IMR-90 (cell line): Measurements from ENCODE around the gene NELL1. TPM values are rescaled to one million over a fixed set of nuclear protein-coding genes. Genes with fewer than 3 reads are reported as not detected.

Experiments used
- ATAC-seq: fragments of 200-7000 bp; cut with Tn5 transposase; 2 replicates; pipeline ENCODE4 v1.9.1; 2020; ENCODE audit warnings: low read depth, mild to moderate bottlenecking, moderate library complexity
- BruUV-seq: library from RNA; stranded (reverse); fragments of 400-500 nt; replicated peaks from 2 replicates; lab custom pipeline; 2021; lab: Mats Ljungman, UMichigan
- CTCF ChIA-PET: fragments of 300-600 bp; formaldehyde crosslinking; extraction: SDS; loops from one replicate; lab custom pipeline; 2021; ENCODE audit warnings: antibody characterized with exemption; lab: Yijun Ruan, JAX
- POLR2A ChIA-PET: fragments of 300-600 bp; sonication (Branson Sonifier 250); formaldehyde crosslinking; loops from one replicate; lab custom pipeline; 2022; ENCODE audit warnings: antibody characterized with exemption; ENCODE audit not compliant: unreplicated experiment; lab: Charles Lee
- DNase-seq: peaks from one replicate; pipeline ENCODE4 v3.0.0; 2013
- H2AFZ ChIP-seq: replicated peaks from 2 replicates; pipeline ENCODE3; 2013; ENCODE audit warnings: low read length, mild to moderate bottlenecking; ENCODE audit not compliant: poor library complexity
- H2AK5ac ChIP-seq: 2 replicates; pipeline ENCODE4 v1.6.1; 2013; ENCODE audit warnings: low read depth, low read length, inconsistent platforms
- H2AK9ac ChIP-seq: replicated peaks from 2 replicates; pipeline ENCODE3; 2013; ENCODE audit warnings: mild to moderate bottlenecking, low read depth, low read length, moderate library complexity; ENCODE audit not compliant: poor library complexity
- H2BK120ac ChIP-seq: 2 replicates; pipeline ENCODE4 v1.6.1; 2013; ENCODE audit warnings: low read depth, low read length, inconsistent platforms
- H2BK15ac ChIP-seq: 3 replicates; pipeline ENCODE4 v1.6.1; 2013; ENCODE audit warnings: low read depth, low read length, inconsistent platforms
- H2BK20ac ChIP-seq: 2 replicates; pipeline ENCODE4 v1.6.1; 2013; ENCODE audit warnings: low read depth, mild to moderate bottlenecking, inconsistent platforms, low read length, moderate library complexity
- H2BK5ac ChIP-seq: 2 replicates; pipeline ENCODE4 v1.6.1; 2013; ENCODE audit warnings: mild to moderate bottlenecking, low read depth, low read length, inconsistent platforms; ENCODE audit not compliant: poor library complexity, severe bottlenecking
- H3K14ac ChIP-seq: replicated peaks from 2 replicates; pipeline ENCODE4 v1.6.1; 2013; ENCODE audit warnings: low read depth, low read length, inconsistent platforms
- H3K18ac ChIP-seq: 2 replicates; pipeline ENCODE4 v1.6.1; 2013; ENCODE audit warnings: low read depth, low read length, control low read depth
- H3K23ac ChIP-seq: 2 replicates; pipeline ENCODE4 v1.6.1; 2013; ENCODE audit warnings: low read depth, low read length, inconsistent platforms
- H3K27ac ChIP-seq: 2 replicates; pipeline ENCODE4 v1.5.1; 2013; ENCODE audit warnings: mild to moderate bottlenecking, control low read depth, low read length; ENCODE audit not compliant: insufficient read depth
- H3K27me3 ChIP-seq: 2 replicates; pipeline ENCODE4 v1.6.1; 2013; ENCODE audit warnings: low read length; ENCODE audit not compliant: control insufficient read depth, insufficient read depth
- H3K36me3 ChIP-seq: 2 replicates; pipeline ENCODE4 v1.6.1; 2013; ENCODE audit warnings: low read length, mixed read lengths; ENCODE audit not compliant: control insufficient read depth, insufficient read depth
- H3K4ac ChIP-seq: 2 replicates; pipeline ENCODE4 v1.6.1; 2013; ENCODE audit warnings: low read depth, low read length, inconsistent platforms
- H3K4me1 ChIP-seq: 2 replicates; pipeline ENCODE4 v1.6.1; 2013; ENCODE audit warnings: low read length, mixed read lengths; ENCODE audit not compliant: control insufficient read depth, insufficient read depth
- H3K4me2 ChIP-seq: 2 replicates; pipeline ENCODE4 v1.6.1; 2013; ENCODE audit warnings: low read depth, mild to moderate bottlenecking, control low read depth, low read length, moderate library complexity
- H3K4me3 ChIP-seq: 2 replicates; pipeline ENCODE4 v1.5.1; 2013; ENCODE audit warnings: low read depth, mild to moderate bottlenecking, control low read depth, low read length, moderate library complexity; ENCODE audit not compliant: insufficient read depth
- H3K56ac ChIP-seq: 2 replicates; pipeline ENCODE4 v1.6.1; 2013; ENCODE audit warnings: low read length, inconsistent platforms; ENCODE audit not compliant: insufficient read depth; ENCODE audit errors: extremely low read depth
- H3K79me1 ChIP-seq, 2 experiments: 2 replicates each; pipeline ENCODE4 v1.6.1; 2013; ENCODE audit warnings: low read length in 2 of 2, inconsistent platforms in 1 of 2, low read depth in 1 of 2
- H3K9ac ChIP-seq: 2 replicates; pipeline ENCODE4 v1.6.1; 2013; ENCODE audit warnings: low read depth, low read length, control low read depth
- H3K9me1 ChIP-seq: 2 replicates; pipeline ENCODE4 v1.6.1; 2013; ENCODE audit warnings: low read length, inconsistent platforms; ENCODE audit not compliant: insufficient read depth
- H3K9me3 ChIP-seq: 2 replicates; pipeline ENCODE4 v1.6.1; 2013; ENCODE audit warnings: low read length; ENCODE audit not compliant: control insufficient read depth, insufficient read depth
- H4K20me1 ChIP-seq: 2 replicates; pipeline ENCODE4 v1.6.1; 2013; ENCODE audit warnings: low read length, inconsistent platforms; ENCODE audit not compliant: insufficient read depth
- H4K5ac ChIP-seq: 2 replicates; pipeline ENCODE4 v1.6.1; 2013; ENCODE audit warnings: mild to moderate bottlenecking, low read depth, low read length, control low read depth
- H4K8ac ChIP-seq, 2 experiments: 2 replicates each; pipeline ENCODE4 v1.6.1; 2013; ENCODE audit warnings: low read depth in 2 of 2, low read length in 2 of 2, control low read depth in 1 of 2, inconsistent platforms in 1 of 2
- H4K91ac ChIP-seq: 2 replicates; pipeline ENCODE4 v1.6.1; 2013; ENCODE audit warnings: low read depth, low read length, inconsistent platforms; ENCODE audit not compliant: insufficient read depth
- MAFK ChIP-seq: IDR thresholded peaks from 2 replicates; pipeline ENCODE4 v1.6.1; 2012; ENCODE audit warnings: low read depth, low read length, improper control_type of control experiment
- RAD21 ChIP-seq: IDR thresholded peaks from 2 replicates; pipeline ENCODE4 v1.6.1; 2012; ENCODE audit warnings: low read length, improper control_type of control experiment
- RFX5 ChIP-seq: IDR thresholded peaks from 2 replicates; pipeline ENCODE4 v1.8.0; 2012; ENCODE audit warnings: low read depth, mild to moderate bottlenecking, low read length, moderate library complexity
- USF2 ChIP-seq: fragments of 150-350 bp; IDR thresholded peaks from 2 replicates; pipeline ENCODE4 v1.6.1; 2017; ENCODE audit warnings: mild to moderate bottlenecking, antibody characterized with exemption, low read length, low read depth
- WGBS, 2 experiments: methylation state at CpG; one replicate each; pipeline versions ENCODE4 v1.1.5 to v1.1.7; 2013; ENCODE audit warnings: missing lambda C conversion rate in 2 of 2; ENCODE audit not compliant: insufficient read length in 1 of 2; ENCODE audit errors: extremely low coverage in 2 of 2; 5-methylcytosine and 5-hydroxymethylcytosine counted together
- dilution Hi-C: fragments of 300-500 bp; cut with HindIII; formaldehyde crosslinking; loops from one replicate; pipeline ENCODE4 v1.14.3; 2018; ENCODE audit warnings: low sequenced_read_pairs; ENCODE audit not compliant: unreplicated experiment
- in situ Hi-C: fragments of 300-500 bp; cut with MboI; formaldehyde crosslinking; loops from 3 replicates; pipeline ENCODE4 v1.14.3; 2019; ENCODE audit warnings: low sequenced_read_pairs, inconsistent platforms, mixed read lengths
- intact Hi-C: fragments of 100-400 bp; cut with micrococcal nuclease; formaldehyde crosslinking; loops from 2 replicates; pipeline ENCODE4 v1.10.0; 2022
- polyA plus RNA-seq, 3 experiments: library from polyadenylated mRNA; depleted of rRNA; stranded (reverse); fragments of >200 nt; gene quantifications; 2 replicates each; pipeline ENCODE4 v1.2.3, GENCODE V29; 2012; ENCODE audit warnings: low replicate concordance in 1 of 3
- total RNA-seq: library from RNA; depleted of rRNA; stranded (reverse); fragments of >200 nt; gene quantifications from 2 replicates; pipeline ENCODE4 v1.2.3, GENCODE V29; 2012

Gene NELL1
- total and polyA plus RNA-seq, 2 of the 4 experiments (the other 2 are of a cell fraction): not detected

- ATAC-seq (no peak), DNase-seq (no peak)
- H2BK5ac ChIP-seq: no peak overlapping the region
- H4K8ac ChIP-seq: no peak overlapping the region
- no peak overlapping the region for H2AK5ac ChIP-seq
- H4K91ac ChIP-seq: no peak overlapping the region
- H3K79me1 ChIP-seq: no peaks in the 10 kb centered on the region
- no peaks in the 10 kb centered on the region for H3K4me1 ChIP-seq
- dilution Hi-C loops: no loop called here
- no peaks in the 10 kb centered on the region for H3K9me1 ChIP-seq
- H3K27me3 ChIP-seq: no peaks in the 10 kb centered on the region
- H3K36me3 ChIP-seq: no peaks in the 10 kb centered on the region
- BruUV-seq: no TSS peak
- H3K27ac ChIP-seq: no peak overlapping the region
- no peak overlapping the region for H2AFZ ChIP-seq
- H4K5ac ChIP-seq: no peak overlapping the region
- ChIA-PET POLR2A (no interaction called here), CTCF (no interaction called here)
- no peak overlapping the region for H3K23ac ChIP-seq
- H2BK15ac ChIP-seq: no peak overlapping the region
- WGBS, 2 experiments: no CpG with 5 or more reads among the region's 7 CpGs
- no peak for TF ChIP-seq RFX5
- no peak for TF ChIP-seq MAFK
- TF ChIP-seq USF2: no peak
- TF ChIP-seq RAD21: no peak
- no peaks in the 10 kb centered on the region for H4K20me1 ChIP-seq
- H3K14ac ChIP-seq: no peak overlapping the region
- intact Hi-C loops: no loop called here
- H3K18ac ChIP-seq: no peak overlapping the region
- H3K4me3 ChIP-seq: no peak overlapping the region
- no peak overlapping the region for H2AK9ac ChIP-seq
- no peak overlapping the region for H3K56ac ChIP-seq
- no peak overlapping the region for H3K4me2 ChIP-seq
- in situ Hi-C loops: no loop called here
- H2BK120ac ChIP-seq: no peak overlapping the region
- no peak overlapping the region for H3K9ac ChIP-seq
- peaks cover 15% of the 10 kb centered on the region for H3K9me3 ChIP-seq
- no peak overlapping the region for H2BK20ac ChIP-seq
- no peak overlapping the region for H3K4ac ChIP-seq
These were observed 121.2 kb downstream of the NELL1 start for GRCh38 chr11:20790622-20791021.
